Femur (tissue), 1 donor: ENCODE results near the gene DAB1.

ENCODE experiments used
- DNase-seq: peaks from one replicate; pipeline ENCODE4 v3.0.0-alpha.2; 2017

DAB1 gene

DNA sequence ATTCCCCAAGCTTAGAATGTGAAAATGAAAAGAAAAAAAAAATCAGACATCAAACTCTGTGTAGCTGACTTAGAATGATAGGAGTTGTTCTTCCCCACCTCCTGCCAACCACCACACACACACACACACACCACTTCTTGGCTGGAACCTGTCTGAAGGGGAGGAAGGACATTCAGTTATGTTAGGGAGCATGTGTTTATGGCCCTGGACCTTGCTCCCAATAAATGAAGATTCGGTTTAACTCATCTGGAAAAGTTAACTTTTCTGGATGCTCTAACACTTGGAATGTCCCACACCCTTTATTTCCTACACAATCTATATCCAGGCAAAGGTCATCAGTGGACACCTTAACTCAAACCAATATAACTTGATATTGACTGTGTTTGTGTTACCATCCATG, 112.4 kb downstream of the DAB1 start:
- DNase-seq = no peak

DNA sequence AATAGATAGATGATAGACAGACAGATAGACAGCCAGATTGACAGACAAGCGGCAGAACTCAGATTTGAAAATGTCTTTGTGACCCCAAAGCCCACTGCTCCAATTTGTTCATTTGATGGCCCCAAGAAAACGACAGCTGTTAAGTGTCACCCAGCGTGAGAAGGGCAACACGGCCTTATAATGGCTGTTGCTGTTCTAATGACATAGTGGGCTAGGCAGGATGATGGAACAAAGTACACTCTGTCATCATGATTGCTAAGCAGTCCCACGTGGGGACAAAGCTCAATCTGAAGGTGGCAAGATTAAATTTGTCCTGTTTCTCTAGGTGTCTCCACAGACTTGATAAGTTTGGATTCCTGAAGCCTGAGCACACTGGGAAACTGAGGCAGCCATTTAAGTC, 112.9 kb downstream of the DAB1 start:
- DNase-seq = no peak

DNA sequence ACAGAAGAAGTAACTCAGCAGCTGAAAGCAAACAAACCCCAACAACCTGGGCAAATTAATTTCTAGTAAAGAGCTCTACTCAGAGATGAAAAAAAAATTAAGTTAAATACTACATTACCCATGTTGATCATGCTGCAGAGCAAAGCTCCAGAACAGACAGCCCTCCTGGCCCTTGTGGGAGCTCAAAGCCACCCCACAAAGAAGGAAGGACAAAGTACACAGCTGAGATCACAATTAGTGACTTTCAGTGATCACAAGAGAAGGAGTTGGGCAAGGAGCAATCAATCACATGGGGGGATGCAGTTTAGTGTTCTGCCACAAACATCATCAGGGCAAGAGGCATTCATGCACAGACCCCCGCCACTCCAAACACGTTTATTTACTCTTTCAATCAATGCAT, 114.2 kb downstream of the DAB1 start:
- no peak for DNase-seq

DNA sequence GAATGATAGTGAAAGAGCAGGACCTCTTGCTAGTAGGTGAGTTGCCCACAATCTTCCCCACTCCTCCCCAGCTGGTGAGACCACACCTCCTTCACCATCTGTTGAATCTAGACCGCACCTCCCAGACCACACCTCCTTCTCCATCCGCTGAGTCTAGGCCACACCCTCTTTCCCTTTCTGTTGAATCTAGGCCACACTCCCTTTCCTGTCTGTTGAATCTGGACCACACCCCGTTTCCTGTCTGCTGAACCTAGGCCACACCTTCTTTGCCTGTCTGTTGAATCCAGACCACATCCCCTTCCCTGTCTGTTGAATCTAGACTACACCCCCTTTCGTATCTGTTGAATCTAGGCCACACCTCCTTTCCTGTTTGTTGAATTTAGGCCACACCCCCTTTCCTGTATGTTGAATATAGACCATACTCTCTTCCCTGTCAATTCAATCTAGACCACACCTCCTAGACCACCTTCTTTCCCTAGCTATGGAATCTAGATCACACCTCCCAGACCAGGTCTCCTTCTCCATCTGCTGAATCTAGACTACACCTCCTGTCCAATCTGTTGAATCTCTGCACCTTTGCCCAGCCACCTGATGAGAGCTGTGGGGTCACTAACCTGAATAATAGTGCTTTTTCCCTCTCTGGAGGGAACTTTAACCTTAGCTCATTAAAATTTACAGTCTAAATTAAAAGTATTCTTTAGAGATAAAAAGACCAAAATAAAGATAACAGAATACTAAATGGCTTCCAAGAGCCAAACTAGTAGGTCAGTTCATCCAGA, 116.3 kb downstream of the DAB1 start:
- peak; percentile 17 for DNase-seq

DNA sequence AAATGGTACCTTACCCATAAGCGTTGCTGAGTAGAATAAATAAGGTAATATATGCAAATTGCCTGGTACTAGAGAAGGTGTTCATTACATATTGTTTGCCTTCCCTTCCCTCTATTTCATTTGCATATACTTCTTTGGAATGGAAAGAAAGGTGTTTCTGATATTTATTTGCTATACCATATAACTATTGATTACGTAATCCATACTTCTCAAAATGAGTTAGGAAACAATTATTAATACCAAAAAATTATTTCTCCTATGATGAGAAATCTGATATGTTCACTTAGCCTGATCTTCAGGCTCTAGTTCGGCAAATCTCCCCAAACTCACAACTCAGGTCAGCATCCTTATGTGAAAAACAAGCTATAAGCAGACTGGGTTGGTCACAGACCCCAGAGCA, 119.3 kb downstream of the DAB1 start:
- no peak for DNase-seq

DNA sequence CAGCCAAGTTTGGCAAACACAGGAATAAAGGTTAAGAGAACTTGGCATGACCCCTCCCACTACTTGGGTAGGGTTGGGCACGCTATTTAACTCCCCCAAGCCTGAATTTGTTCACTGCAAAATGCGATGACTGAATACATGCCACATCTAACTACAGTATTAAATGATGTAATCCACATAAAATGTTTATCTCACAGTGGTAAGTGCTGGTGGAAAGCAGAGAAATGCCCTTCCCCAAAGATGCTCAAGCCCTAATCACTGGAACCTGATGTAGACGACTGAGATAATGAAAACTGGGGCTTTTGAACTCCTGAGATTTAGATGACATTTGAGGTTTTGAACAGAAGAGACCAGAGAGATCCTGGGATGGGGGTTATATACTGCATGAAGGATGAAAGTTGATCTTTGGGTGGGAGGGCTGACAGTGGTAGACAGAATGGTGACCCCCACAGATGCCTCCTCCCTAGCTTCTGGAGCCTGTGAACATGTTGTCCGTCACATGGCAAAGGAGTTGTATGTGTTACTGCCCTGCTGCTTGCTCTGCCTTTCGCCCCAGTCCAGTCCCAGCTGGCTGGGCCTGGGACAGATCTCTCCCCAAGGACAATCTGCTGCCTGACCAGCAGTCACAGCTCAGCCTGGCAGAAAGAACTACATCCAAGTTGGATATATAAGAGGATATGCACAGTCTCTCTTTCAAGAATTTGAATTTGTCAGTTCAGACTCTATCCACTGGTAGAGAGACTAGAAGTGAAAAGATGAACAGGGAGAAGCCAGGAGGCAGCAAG, 120.9 kb downstream of the DAB1 start:
- no peak for DNase-seq

DNA sequence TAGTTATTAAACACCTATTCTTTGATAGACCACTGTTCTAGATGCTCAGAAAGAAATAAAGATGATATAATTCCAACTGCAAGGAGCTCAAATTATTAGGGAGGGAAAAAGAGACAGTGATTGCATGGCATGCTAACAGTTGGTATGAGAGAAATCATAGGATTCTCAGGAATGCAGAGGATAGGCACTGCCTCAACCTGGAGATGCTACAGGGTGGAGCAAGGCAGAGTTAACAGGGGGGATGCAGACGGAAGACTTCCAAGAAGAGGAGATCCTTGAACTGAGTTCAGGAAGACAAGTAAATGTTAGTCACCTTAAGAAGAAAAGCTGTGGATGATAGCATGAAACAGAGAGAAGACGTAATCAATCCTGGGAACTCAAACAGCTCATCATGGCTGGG, 123.7 kb downstream of the DAB1 start:
- DNase-seq = no peak

DNA sequence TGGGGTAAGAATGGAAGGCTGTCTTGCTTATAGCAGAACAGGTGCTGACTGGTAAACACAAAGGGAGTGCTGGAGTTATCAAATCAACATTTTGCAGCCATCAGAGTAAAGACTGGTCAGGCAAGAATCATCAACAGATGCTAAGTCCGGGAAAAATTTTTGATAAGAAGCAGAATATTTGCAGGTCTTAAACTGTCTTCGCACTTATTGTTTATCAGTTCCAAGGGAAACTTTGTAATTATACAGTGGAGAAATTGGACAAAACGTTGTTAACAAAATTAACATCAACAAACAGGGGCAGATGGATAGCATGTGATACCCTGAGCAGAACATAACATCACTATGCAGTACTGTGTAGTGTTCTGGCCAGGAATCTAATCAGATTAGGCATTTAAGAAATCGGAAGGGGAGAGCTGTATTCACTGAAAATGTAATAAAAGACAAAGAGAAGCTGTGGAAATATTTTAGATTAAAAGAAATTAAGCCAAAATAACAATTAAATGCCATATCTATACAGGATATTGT, 127.1 kb downstream of the DAB1 start:
- no peak for DNase-seq

DNA sequence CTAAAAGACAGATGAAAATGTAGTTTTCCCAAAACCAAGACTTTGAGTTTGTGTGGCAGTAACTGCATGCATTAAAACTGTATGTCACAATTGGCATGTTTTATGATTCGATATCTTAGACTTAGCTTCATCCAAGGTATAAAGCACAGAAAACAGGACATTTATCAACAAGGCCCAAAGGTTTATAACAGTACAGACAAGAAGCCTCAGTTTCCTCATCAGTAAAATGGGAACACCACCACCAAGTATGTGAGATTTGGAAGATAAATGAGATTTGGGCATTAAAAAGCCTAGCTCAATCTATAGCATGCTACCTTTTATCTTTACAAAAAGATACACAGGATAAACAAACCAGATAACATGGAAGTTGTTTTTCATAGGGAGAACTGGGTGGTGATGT, 128.5 kb downstream of the DAB1 start:
- DNase-seq = no peak

DNA sequence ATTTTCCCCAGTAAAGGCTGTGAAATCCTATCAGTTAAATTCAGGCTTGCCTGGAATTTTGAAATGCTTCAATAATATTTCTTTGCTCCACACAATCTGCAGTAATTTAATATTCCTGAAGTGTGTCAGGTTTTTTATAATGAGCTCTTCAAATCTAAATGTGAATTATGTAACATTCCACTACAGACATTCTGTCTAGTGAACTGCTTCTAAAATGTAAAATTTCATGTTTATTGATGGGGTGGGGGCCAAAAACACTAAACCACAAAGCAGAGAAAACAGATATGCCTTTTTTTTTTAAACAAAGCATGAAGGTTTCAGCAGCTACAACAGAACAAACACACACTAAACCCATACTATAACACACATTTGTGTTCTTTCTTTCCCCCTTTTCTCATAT, 129.7 kb downstream of the DAB1 start:
- no peak for DNase-seq

DNA sequence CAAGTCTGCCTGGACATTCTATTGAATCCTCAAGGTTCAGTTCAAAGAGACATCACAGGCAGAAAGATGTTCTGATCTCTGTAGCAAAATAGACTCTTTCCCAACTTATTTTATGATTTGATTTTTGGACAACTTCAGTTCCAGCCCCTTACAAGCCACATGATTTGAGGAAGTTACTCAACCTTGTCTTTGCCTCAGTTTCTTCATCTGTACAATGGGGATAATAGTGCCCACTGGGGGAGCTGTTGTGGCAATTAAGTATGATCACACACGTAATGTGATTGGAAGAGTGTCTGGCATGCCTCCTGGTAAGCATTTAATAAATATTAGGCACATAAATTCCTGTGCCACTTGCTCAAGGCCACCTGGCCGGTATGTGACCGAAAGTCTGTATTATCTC, 130.6 kb downstream of the DAB1 start:
- DNase-seq = no peak

DNA sequence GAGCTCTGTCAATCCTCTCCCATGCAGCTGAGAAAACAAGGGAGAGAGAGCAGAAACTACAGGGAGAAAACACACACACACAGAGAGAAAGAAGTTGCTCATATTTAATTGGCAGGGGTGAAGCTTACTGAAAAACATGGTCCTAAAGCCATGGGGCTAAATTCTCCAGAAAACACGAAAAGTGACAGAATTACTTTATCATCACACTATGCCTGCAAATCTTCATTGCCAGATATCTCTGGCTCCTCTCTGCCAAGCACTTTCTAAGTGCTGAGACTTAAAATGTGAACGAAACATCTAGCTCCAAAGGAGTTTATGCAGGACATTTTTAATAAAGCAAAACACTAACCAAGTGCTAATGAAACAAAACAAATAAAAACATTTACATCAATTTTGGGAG, 134.1 kb downstream of the DAB1 start:
- no peak for DNase-seq

DNA sequence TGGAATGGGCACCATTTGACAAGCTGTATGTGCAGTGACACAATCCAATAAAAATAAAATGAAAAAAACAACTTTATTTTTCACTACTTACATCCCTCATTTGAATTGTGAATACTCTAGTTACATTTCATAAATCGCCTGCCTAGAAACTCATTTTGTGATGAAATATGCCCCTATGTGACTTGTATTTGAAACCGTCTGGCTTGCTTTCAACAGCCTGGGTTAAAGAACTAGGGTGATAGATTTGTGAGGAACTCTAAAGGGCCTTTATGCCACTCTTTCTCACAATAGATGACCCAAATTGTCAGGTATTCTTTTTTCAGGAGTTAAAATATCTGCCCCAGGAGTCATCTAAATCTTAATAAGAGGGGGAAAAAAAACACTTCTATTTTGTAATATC, 137.9 kb downstream of the DAB1 start:
- no peak for DNase-seq

DNA sequence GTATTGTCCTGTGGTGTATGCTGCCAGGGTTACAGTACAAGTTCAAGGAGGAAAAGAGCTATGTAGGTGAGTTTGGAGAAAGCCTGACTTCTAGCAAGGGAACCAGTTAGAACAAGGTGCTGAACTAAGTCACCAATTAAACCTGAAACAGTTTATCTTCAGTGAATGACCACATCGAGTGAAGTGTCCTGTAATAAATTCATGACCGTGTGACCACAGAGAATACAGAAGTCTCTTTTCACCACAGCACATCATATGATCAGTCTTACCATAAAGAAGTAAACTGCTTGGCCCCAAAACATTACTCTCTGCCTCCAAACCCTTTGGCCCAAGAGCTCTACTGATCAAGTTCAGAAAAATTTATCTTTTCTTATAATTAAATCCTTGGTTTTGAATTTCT, 141.4 kb downstream of the DAB1 start:
- DNase-seq = no peak

DNA sequence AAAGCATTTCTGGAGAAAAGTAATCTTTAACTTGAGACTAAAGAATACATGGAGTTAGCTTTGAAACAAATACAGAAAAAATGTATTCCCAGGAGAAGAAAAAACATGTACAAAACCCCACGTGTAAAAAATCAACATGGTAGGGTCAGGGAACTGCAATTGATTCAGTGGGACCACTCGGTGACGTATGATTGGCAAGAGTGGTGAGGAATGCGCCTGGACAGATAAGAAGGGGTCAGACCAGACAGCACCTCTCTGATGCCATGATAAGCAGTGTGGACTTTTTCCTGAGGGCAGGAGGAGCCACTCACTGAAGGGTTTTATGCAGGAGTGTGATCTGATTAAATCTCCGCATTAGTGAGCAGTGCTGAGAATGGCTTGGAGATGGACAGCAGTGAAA, 142.5 kb downstream of the DAB1 start:
- DNase-seq = no peak

DNA sequence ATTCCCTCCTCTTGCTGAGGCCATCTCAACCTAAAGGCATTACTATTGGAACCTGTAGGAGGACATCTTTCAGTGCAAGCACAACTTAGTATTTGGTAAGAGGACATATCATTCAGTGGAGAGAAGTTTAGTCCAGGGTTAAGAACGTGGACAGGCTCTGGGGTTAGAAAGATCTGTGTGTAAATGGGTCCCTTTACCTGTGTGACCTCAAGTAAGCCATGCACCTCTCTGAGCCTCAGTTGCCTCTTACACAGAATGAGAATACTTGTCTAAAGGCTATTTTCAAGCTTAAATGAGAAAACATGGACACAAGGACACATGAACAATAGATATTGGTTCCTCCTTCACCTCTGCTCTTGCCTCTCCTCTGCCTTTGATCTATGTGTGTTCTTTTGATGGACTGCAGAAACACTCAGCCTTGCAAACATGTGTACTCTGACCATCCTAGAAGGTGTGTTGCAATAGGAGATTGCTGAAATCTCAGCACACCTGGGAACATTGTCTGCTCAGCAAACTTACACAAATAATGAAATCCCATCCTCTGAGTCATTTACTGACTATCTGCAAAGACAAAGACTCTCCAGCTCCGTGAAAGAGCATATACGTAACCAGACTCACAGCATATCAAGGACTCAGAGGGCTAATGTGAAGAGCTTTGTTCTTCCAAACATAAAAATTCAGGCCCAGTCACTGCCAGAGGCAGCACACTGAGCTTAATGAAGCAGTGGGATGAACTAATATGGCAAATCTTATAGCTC, 143.8 kb downstream of the DAB1 start:
- DNase-seq = no peak

DNA sequence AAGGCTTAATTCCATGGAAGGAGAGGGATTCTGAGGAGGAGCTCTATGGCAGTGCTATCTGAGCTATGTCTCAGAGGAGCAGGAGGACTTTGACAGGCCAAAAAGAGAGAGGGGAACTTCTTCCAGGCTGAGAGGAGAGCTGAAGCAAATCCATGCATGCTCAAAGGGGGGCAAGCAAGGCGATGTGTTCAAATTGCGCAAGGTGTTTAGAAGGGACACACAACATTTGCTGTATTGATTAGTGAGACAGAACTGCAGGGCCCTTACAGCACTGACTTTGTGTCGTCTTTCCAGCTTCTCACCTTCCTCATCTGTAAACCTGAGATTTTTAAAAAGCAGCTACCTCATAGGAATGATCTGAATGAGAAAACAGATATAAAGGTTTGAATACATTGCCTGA, 145.3 kb downstream of the DAB1 start:
- no peak for DNase-seq

DNA sequence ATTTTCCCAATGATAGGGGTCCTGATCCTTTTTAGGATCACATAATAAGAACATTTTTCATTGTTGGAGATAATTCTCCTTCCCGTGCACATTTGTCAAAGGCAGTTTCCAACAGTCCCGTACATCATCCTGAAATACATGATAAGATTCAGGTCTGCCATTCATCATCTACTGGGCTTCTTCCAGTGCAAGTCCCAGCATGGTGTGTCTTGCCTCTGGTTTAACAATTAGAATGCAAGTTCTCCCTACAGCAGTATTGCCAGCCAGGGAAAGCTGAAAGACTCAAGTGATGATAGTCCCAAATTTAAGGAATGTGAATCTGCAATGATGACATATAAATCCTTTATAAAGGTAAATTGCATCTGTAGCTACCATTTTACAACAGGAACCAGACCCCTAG, 146.2 kb downstream of the DAB1 start:
- no peak for DNase-seq

DNA sequence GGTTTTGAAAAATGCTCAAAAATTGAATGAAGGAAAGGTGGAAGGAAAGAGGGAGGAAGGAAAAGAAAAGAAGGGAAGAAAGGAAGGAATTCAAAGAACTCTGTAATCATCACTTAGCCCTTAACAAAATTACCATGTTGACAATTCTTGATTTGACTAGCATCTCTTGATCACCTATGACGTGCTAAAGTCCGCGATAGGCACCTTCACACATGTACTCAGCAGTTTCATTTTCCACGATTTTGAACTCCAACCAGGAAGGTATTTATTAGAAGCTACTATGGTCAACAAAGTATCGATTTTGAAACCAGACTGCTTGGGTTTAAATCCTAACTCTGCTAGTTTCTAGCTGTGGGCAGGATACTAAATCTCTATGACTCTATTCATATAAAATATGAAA, 146.9 kb downstream of the DAB1 start:
- DNase-seq = no peak

DNA sequence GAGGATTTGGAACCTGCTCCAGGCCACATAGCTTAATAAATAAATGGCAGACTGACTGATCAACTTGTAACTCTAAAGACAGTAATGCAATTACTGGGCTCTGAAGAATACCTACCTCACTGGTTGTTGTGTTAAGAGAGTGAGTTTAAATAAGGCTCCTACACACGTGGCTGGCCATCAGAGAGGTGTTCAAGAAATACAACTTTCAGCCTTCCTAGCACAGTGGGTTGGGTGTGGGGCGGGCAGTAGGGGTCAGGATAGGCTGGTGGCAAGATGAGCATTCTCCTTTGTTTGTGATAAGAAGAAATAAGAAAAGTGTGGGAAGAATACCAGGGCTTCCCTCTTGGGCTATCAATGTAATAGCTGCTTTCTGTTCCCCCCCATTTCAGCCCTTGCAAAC, 151.3 kb downstream of the DAB1 start:
- DNase-seq = no peak

DNA sequence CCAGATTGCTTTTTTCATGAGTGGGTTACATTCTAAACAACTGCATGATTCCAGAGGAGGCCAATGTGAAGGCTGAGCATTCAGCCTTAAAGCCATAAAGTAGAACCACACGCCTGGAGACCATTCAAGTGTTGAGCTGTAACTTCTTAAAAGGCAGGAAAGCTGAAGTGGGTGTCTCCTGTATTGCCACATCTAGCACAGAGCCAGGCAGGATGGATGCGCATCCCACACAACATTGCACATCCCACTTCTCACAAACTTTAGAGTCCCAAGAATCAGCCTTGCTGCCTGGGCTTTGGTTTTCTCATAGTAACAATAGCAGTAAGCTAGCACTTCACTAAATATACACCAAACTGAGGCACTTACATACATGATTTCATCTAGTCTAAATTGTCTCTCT, 151.7 kb downstream of the DAB1 start:
- DNase-seq = no peak

DNA sequence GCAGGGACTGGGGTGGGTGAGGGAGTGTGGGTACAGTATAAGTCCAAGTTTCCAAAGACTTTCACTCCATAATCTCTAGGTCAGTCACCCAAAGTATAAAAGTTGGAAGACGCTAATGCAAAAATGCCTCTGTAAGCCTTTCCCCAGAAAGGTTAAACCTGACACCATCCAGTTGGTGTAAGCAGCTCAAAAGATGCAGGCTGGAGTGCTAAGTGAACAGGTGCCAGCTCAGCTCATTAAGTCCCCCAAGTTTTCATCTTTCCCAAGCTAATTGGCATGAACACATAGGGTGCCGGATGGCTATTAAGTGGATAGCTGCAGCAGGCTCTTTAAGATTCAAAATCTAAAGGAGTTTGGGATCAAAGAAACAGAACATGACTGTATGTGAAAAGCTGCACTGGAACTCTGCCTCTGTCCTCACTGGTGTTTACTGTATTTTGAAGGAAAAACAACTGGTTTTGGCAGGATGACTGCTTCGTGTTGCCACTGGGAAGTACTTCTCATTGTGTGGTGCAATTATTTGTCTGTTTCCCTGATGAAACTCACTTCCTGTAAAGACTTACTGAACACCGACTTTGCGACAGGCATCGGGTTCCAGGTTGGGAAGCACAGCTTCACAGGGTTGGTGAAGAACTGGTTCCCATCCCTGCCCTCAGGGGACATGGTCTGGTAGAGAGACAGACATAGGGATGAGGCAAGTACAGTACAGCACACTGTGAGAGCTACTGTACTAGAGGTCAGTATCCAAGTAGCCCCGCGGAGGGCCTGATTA, 152.7 kb downstream of the DAB1 start:
- no peak for DNase-seq
